ENCODE data around the gene RWDD2A.
A peak's percentile ranks its signal among the peaks of the same experiment; 100 is the strongest.

Gene RWDD2A

DNA sequence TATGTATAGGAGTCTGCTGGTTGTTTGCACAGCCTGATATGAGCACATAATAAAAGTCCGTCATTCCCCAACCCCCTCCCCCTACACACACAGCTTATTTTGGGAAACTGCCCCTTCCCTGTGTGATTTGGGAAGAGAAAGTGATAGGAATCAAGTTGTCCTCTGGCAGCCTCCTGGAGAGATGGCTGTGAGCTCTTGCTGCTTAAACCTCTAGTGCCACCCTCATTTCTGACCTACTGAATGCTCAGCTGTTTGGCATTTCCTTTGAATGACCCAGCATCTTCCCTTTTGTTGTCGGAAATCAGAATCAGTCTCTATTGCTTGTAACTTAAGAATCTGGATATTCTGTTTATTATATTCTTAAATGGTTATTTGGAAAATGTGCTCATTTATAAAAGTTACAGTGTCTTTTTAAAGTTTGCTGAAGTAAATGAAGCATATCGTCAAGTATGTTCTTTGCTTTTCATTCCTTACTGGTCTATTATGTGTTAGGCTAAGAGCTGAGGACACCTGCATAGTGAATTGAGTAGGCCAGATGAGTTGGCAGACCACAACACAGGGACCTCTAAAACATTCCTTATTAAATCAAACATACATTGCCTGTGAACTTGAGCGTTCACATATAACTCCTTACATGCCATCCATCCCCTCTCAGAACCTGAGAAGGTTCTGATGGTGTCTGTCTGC, 5.5 kb downstream of the RWDD2A start:
- DNase-seq (ENCODE audit: low read depth in 3 of 3) = no peak

DNA sequence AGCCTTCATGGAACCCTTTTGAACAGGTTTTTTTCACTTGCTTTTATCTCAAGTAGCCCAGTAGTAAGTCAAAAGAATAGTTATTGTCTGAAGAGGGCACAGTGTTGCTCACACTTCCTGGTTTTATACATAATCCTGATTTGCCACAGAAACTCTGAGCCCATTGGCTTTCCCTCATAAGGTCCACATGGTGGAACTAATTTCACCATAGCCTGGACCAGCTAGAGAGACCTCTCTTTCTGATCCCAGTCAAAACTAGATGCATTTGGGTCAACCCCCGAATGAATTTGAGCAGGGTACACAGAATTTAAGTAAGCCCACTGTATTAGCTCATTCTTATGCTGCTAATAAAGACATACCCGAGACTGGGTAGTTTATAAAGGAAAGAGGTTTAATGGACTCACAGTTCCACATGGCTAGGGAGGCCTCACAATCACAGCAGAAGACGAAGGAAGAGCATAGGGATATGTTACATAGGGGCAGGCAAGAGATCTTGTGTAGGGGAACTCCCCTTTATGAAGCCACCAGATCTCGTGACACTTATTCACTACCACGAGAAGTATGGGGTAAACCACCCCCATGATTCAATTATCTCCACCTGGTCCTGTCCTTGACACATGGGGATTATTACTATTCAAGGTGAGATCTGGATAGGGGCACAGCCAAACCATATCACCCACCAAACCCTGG, 6.2 kb downstream of the RWDD2A start:
- DNase-seq (ENCODE audit: low read depth in 3 of 3) = no peak

DNA sequence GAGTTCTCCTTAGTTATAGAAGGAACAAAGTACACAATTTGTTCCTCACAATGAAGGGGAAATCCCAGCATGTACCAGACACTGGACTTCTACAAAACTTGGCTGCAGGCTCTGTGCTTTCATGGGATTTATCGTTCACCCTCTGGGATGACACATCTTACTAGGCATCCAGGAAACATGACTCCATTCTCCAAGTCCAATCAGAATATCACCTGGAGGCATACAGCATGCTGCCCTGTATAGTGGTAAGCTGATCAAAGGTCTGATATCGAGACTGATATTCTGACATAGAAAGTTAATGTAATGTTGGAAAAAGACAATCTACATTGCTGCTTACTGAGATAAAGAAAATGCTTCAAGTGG, 6.7 kb downstream of the RWDD2A start:
- DNase-seq (ENCODE audit: low read depth in 3 of 3) = no peak

DNA sequence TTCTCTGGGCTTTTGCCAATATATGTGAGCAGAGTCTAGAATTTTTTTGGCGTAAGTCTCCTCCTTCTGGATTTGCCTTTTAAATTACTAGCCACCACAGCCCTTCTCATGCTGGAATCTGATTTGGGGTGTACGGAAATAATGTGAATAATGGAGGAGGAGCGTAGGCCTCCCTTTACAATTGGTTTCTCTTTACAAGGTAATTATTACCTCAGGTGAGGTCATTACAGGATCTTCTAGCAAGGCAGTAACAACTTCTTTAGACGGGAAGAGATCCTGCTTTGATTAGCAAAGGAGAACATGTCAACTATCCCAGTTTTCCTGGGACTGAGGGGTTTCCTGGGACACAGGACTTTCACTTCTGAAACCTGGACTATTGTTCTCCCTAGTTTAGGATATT, 8.9 kb downstream of the RWDD2A start:
- no peak for DNase-seq (ENCODE audit: low read depth in 3 of 3)

DNA sequence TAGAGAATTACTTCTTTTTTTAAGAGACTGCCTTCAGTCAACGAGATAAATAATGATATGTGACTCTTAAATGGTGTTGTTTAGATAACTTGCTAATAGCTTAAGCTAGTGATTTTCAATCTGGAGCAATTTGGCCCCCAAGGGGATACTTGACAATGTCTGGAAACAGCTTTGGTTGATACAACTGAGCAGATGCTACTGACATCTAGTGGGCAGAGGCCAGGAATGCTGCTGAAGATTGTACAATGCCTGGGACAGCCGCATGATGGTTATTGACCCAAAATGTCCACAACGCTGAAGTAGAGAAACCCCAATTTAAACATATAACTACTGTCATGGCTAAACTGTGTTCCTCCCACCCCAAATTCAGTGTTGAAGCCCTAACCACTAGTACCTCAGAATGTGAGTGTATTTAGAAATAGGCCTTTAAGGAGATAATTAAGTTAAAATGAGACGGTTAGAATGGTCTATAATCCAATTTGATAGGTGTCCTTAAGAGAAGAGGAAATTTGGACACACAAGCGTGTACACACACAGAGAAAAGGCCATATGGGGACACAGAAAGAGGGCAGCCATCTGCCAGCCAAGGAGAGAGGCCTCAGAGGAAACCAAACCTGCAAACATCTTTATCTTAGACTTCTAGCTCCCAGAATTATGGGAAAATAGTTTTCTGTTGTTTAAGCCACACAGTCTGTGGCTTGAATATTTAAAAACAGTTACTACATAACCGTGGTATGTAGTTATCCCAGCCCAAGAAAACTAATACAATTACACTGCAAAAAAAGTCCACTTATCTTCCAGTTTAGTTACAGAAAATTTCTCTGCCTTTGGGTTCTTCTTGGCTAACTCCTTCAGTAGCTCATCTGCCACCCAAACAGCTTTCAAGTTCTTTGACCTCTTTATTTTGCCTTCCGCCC, 22.2 kb downstream of the RWDD2A start:
- peak; percentile 23 to 34 (median 24) for DNase-seq (ENCODE audit: low read depth in 3 of 3)

DNA sequence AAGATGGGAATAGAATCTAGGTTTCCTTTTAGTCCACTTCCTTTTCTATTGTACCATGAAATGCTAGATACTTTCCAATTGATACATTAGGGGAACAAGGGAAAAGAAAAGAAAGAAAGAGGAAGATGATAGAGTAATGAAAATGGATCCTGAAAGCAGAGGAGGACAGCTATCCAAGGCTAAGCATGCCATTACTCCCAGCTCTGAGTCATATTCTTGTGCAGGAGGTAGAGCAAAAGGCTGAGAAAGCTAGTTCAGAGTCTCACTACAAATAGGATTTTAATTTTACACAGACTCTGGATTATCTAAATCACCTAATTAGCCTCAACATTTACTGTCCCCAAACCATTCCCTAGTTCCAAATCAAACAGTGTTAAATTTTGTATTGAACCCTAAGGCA, 23.6 kb downstream of the RWDD2A start:
- DNase-seq (ENCODE audit: low read depth in 3 of 3) = no peak

DNA sequence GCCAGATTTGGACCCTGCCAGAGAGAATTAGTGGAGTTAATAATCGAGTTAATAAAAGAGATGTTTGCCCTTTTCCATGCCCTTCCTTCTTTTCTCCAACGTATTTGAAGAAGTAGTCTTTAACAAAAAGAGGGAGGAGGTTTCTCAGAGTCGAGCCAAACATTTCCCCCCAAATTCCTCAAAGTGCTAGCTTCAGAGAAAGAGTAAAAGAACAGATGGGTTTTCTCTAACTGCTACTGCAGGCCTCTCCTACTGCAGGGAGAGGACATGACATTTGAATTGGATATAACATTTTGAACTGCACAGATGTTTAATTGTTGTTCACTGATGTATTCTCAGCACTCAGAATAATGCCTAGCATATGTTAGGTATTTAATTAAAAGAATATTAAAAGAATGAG, 25.5 kb downstream of the RWDD2A start:
- no peak for DNase-seq (ENCODE audit: low read depth in 3 of 3)

DNA sequence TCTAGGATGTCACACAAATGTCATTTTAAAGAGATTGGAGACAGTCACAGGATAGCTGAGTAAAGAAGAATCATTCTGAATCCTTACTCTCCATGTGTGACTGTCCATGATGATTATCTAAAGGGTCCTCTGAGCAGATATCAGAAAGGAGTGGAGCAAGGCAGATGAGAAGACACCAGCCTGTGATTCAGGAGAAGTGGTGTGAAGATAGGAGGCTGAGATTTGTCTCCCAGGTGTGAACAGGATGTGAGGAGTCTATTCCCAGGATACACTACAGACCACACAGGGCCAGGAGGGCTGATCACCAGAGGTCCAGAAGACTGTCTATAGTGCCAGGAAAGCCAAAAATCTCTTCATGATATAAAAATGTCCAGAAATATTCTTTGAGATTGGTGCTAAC, 27.0 kb downstream of the RWDD2A start:
- no peak for DNase-seq (ENCODE audit: low read depth in 3 of 3)

DNA sequence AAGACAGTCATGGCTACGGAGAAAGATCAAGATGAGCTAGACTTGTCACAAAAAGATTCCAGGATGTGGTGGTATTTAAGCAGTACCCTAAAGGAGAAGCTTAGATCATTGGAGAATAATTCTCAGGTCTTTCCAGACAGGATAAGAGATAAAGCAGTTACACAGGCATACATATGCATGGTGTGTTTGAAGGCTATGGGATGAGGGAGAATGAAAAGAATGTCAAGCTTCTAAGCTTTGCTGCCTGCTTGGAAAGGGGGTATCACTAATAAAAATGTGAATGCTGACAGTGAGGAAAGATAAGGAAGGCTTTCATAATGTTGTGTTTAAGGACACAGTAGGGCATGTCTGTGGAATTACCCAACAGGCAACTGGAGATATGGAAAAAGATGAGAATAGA, 28.1 kb downstream of the RWDD2A start:
- DNase-seq (ENCODE audit: low read depth in 3 of 3) = no peak

DNA sequence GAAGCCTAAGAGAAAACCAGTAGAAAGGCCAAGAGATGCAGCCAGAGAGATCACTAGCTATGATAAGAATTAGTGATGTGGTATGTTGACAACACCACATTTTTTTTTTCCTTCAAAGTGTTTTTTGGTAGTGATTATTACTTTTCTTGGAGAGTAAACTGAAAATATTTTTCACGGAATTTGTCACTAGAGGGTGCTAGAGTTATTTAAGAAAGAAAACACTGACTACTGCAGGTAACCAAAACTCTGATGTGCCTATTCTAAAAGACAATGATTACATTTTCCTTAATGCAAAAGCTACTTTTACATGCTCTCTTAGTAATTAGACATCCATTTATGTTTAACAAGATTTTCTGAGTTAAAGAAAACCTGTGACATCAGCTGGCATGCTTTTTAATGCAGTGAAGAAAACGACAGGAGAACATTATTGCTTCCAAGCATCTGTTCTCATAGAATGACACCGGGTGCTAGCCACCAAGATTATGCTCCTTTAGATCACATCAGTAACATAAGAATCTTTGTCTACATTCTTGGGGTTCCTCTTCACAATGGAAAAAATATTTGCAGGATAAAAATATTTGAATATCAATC, 28.8 kb downstream of the RWDD2A start:
- no peak for DNase-seq (ENCODE audit: low read depth in 3 of 3)

DNA sequence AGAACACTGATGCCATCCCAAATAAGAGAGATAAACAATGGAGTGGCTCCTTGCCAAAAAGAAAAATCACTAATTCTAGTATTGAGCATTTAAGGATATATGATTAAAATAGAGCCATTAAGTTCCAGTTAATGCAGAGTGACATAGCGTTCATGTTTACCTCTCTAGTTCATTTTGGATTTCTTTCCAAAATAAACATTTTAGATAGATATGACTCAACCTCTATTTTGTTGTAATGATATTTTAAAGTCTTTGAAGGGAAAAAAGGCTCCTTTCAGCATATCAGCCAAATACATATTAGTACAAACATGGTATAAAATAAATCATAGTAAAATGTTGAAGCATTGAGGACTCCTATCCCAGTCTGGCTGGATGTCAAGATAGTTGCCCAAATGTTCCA, 33.4 kb downstream of the RWDD2A start:
- DNase-seq (ENCODE audit: low read depth in 3 of 3) = no peak

DNA sequence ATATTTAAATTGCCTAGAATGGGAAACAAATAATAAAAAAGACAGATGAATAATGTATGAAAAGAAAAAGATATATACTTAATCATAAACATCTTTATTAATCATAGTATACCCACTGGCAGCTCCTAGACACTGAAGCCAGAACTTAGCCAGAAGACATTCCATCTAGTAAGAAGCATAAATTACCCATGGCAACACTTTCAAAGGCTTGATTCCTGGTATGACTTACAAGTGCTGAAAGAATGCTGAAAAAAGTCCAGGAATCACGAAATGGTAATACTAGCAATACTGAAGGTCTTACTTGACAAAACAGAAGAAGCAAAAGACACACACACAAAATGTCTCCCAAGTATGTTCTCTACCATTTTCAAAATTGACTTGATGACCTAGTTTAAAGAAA, 38.0 kb downstream of the RWDD2A start:
- DNase-seq (ENCODE audit: low read depth in 3 of 3) = no peak

DNA sequence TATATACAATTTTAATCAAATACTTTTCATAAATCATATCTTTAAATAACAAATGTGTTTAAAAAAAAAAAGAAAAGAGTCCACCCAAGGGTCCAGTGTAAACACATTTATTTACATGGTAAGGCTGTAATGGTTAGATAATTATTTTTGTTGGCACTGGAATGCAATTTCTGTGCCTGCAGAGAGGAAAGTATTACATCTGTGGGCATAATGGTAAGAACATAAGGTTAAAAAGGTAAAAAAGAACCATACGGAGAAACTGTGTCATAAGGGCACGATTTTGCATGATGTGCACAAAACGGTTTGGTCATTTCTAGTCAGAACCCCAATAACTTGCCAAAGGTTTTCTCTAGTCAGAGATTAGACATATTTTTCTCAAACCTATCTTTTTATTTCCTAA, 54.3 kb downstream of the RWDD2A start:
- no peak for DNase-seq (ENCODE audit: low read depth in 3 of 3)
